K562 (cell line): ENCODE data around the gene SKA3.

Experiments used
- BCL6 ChIP-seq: fragments of 250-450 bp; sonication (Bioruptor Pico); IDR thresholded peaks from 2 replicates; pipeline ENCODE4 v1.4.0; 2020
- JUND ChIP-seq, 2 experiments: IDR thresholded peaks; 2 replicates in 1 of 2; 3 replicates in 1 of 2; pipeline ENCODE4 v1.6.1; 2011; ENCODE audit warnings: borderline replicate concordance in 2 of 2, low read depth in 2 of 2, low read length in 2 of 2, improper control_type of control experiment in 1 of 2, missing biosample characterization in 1 of 2, missing genetic modification characterization in 1 of 2, missing genetic modification reagents in 1 of 2
- MXI1 ChIP-seq: IDR thresholded peaks from 2 replicates; pipeline ENCODE4 v1.6.1; 2011; ENCODE audit warnings: low read depth, mild to moderate bottlenecking, improper control_type of control experiment, low read length
- NFATC3 ChIP-seq: fragments of 450-650 bp; IDR thresholded peaks from 2 replicates; pipeline ENCODE4 v1.6.1; 2017; ENCODE audit warnings: mild to moderate bottlenecking
- SMAD4 ChIP-seq: fragments of 250-450 bp; sonication (Bioruptor Pico); conservative IDR thresholded peaks from 2 replicates; pipeline ENCODE4 v1.8.0; 2021; ENCODE audit warnings: inconsistent platforms, mild to moderate bottlenecking, moderate library complexity
- TBL1XR1 ChIP-seq, 2 experiments: IDR thresholded peaks; 2 replicates each; pipeline ENCODE4 v1.6.1; 2012; ENCODE audit warnings: improper control_type of control experiment in 2 of 2, low read length in 2 of 2, mild to moderate bottlenecking in 1 of 2
- THRAP3 ChIP-seq: fragments of 450-650 bp; IDR thresholded peaks from 2 replicates; pipeline ENCODE4 v1.6.1; 2016; ENCODE audit warnings: mild to moderate bottlenecking, inconsistent platforms, borderline replicate concordance
- TF ChIP-seq, protein P1 (sequence below), 2 experiments: IDR thresholded peaks; 2 replicates each; pipeline ENCODE4 v1.6.1; 2011; ENCODE audit warnings: borderline replicate concordance in 1 of 2, control low read depth in 1 of 2, low read depth in 1 of 2, low read length in 1 of 2, mild to moderate bottlenecking in 1 of 2, mixed read lengths in 1 of 2, moderate library complexity in 1 of 2; ENCODE audit not compliant: insufficient read depth in 1 of 2, insufficient read length in 1 of 2, poor library complexity in 1 of 2, severe bottlenecking in 1 of 2; ENCODE audit errors: extremely low read depth in 1 of 2
- TF ChIP-seq, protein P2 (sequence below), 3 experiments: IDR thresholded peaks in 2 of 3; conservative IDR thresholded peaks in 1 of 3; 2 replicates each; pipeline ENCODE4 v1.5.1; 2011 to 2012; ENCODE audit warnings: low read length in 3 of 3, mild to moderate bottlenecking in 3 of 3, control low read depth in 2 of 3, improper control_type of control experiment in 1 of 3, inconsistent platforms in 1 of 3, low read depth in 1 of 3, mixed read lengths in 1 of 3, moderate library complexity in 1 of 3; ENCODE audit not compliant: insufficient read depth in 2 of 3
- TF ChIP-seq, protein P3 (sequence below): IDR thresholded peaks from 2 replicates; pipeline ENCODE4 v1.6.1; 2011; ENCODE audit warnings: borderline replicate concordance, low read depth, mild to moderate bottlenecking, moderate library complexity, low read length; ENCODE audit not compliant: insufficient read depth, poor library complexity, severe bottlenecking

DNA sequence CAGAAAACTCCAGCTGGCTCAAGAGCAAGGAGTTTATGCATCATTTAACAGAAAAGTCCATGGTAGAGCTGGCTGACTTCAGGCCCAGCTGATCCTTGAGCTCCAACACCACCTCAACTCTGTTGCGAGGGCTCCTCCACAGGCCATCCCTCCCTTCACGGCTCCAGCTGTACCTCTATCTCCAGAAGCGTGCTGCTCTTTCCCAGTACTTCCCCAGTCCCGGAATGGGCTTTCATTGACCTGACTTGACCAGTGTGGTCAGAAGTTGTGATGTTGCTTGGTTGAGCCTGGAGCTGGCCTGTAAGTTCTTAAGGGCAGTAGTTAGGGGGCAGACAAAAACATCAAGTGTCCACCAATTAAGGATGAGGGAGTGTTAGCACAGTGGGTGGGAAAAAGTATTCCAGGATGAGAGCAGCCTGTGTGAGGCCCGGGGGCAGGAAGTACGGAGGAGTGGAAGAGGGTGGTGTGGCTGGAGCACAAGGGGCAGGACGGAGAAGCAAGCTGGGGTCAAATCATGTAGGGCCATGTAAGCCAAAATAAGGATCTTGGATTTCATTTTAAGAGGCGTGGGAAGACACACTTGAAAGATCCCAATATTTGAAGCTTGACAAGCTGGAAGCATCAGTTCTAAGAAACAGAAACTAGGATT, 24.0 kb downstream of the SKA3 start:
- TF ChIP-seq TBL1XR1 (IDR thresholded peaks at IDR 0.05; ENCODE audit: low read length in 2 of 2) (no peak), MXI1 (no peak), SMAD4 (CRISPR knock-in tag) (no peak), NFATC3 (no peak), JUND (IDR thresholded peaks at IDR 0.05; ENCODE audit: borderline replicate concordance, low read depth, low read length) (no peak), JUND (tag; IDR thresholded peaks at IDR 0.05; ENCODE audit: borderline replicate concordance, low read depth, low read length) (no peak), BCL6 (CRISPR knock-in tag) (no peak), THRAP3 (no peak)
- TF ChIP-seq, protein P1, sequence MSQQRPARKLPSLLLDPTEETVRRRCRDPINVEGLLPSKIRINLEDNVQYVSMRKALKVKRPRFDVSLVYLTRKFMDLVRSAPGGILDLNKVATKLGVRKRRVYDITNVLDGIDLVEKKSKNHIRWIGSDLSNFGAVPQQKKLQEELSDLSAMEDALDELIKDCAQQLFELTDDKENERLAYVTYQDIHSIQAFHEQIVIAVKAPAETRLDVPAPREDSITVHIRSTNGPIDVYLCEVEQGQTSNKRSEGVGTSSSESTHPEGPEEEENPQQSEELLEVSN (IDR thresholded peaks at IDR 0.05; ENCODE audit: borderline replicate concordance in 1 of 2, extremely low read depth in 1 of 2, insufficient read depth in 1 of 2, insufficient read length in 1 of 2, low read depth in 1 of 2, low read length in 1 of 2, poor library complexity in 1 of 2, severe bottlenecking in 1 of 2): no peak
- TF ChIP-seq, protein P2, sequence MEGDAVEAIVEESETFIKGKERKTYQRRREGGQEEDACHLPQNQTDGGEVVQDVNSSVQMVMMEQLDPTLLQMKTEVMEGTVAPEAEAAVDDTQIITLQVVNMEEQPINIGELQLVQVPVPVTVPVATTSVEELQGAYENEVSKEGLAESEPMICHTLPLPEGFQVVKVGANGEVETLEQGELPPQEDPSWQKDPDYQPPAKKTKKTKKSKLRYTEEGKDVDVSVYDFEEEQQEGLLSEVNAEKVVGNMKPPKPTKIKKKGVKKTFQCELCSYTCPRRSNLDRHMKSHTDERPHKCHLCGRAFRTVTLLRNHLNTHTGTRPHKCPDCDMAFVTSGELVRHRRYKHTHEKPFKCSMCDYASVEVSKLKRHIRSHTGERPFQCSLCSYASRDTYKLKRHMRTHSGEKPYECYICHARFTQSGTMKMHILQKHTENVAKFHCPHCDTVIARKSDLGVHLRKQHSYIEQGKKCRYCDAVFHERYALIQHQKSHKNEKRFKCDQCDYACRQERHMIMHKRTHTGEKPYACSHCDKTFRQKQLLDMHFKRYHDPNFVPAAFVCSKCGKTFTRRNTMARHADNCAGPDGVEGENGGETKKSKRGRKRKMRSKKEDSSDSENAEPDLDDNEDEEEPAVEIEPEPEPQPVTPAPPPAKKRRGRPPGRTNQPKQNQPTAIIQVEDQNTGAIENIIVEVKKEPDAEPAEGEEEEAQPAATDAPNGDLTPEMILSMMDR (IDR thresholded peaks at IDR 0.05 in 2 of 3, conservative IDR thresholded peaks at IDR 0.05 in 1 of 3; ENCODE audit: insufficient read depth in 2 of 3, low read depth in 1 of 3, low read length in 3 of 3): no peak
- TF ChIP-seq, protein P3, sequence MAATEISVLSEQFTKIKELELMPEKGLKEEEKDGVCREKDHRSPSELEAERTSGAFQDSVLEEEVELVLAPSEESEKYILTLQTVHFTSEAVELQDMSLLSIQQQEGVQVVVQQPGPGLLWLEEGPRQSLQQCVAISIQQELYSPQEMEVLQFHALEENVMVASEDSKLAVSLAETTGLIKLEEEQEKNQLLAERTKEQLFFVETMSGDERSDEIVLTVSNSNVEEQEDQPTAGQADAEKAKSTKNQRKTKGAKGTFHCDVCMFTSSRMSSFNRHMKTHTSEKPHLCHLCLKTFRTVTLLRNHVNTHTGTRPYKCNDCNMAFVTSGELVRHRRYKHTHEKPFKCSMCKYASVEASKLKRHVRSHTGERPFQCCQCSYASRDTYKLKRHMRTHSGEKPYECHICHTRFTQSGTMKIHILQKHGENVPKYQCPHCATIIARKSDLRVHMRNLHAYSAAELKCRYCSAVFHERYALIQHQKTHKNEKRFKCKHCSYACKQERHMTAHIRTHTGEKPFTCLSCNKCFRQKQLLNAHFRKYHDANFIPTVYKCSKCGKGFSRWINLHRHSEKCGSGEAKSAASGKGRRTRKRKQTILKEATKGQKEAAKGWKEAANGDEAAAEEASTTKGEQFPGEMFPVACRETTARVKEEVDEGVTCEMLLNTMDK: no peak
